BLaER1 (cell line): Measurements from ENCODE around the gene S100A8.
A peak's percentile ranks its signal among the peaks of the same experiment; 100 is the strongest.
"Not testable (repeated sequence)": the region's sequence is repeated elsewhere in the genome, so short reads cannot be mapped to it uniquely, and the experiment has no call there.

Source experiments
- H3K27ac ChIP-seq: shearing (Covaris generic); formaldehyde crosslinking; 2 replicates; pipeline ENCODE4 v1.8.1; 2022
- H3K27me3 ChIP-seq: shearing (Covaris generic); formaldehyde crosslinking; 2 replicates; pipeline ENCODE4 v1.8.1; 2022
- H3K36me3 ChIP-seq: shearing (Covaris generic); formaldehyde crosslinking; 2 replicates; pipeline ENCODE4 v1.8.1; 2022
- H3K4me1 ChIP-seq: shearing (Covaris generic); formaldehyde crosslinking; 2 replicates; pipeline ENCODE4 v1.8.1; 2022
- H3K4me2 ChIP-seq: shearing (Covaris generic); formaldehyde crosslinking; 2 replicates; pipeline ENCODE4 v1.8.1; 2022
- H3K4me3 ChIP-seq: shearing (Covaris generic); formaldehyde crosslinking; 2 replicates; pipeline ENCODE4 v1.8.1; 2022
- H3K9ac ChIP-seq: shearing (Covaris generic); formaldehyde crosslinking; 2 replicates; pipeline ENCODE4 v1.8.1; 2022
- H3K9me3 ChIP-seq: shearing (Covaris generic); formaldehyde crosslinking; 2 replicates; pipeline ENCODE4 v1.8.1; 2022
- H4K20me1 ChIP-seq: shearing (Covaris generic); formaldehyde crosslinking; 2 replicates; pipeline ENCODE4 v1.8.1; 2022
- Cebpa-rat ChIP-seq: shearing (Covaris generic); IDR thresholded peaks from 2 replicates; pipeline ENCODE4 v1.8.1; 2022

Gene S100A8

DNA sequence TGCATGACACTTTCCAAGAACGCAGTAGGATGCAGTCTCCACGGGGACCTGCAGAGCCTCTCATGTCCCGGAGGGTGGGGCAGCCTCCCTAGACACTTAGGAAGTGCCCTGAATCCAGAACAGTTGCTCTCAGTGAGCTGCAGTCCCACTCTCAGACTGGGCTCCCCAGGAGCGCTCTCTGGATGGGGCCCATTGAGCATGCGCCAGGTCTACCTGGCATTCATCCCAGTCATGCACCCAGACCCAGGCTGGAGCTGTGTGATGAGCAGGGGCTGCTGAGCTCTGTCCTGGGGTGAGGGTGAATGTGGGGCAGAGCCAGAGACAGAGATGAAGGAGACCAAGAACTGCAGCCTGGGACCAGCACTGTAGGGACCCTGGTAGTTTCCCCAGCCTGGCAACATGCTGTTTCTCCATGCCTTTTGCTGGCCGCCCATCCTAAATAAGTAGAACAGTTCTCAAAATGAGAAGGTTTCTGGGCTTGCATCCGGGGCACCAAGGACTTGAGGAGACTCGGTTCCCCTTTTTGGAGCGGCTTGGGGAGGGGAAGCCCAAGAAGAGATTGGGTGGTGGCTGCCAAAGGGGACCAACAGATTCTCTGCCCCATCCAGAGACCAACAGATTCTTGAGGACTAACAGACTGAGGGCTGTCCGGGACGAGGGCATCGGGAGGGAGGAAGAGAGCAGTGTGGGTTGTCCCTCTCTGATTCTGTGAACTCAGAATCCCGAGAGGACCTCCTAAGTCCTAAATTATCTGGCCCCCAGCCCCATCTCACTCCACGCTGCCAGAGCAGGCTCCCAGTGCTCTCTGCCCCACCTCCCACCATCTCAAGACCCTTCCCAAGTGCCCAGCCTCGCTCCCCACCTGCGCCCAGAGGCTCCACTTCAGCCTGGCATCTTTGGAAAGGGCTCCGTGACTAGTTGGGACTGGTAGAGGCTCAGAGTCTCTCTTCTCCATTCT is 41.2 kb downstream of the S100A8 start:
- peak overlapping the region; percentile 19; the same call in 1 of the 2 replicates for H3K4me2 ChIP-seq
- no peaks in the 10 kb centered on the region for H3K36me3 ChIP-seq
- TF ChIP-seq Cebpa-rat: no peak
- H3K4me1 ChIP-seq: peaks cover 53% of the 10 kb centered on the region
- no peak overlapping the region; the same call in 1 of the 2 replicates for H3K9ac ChIP-seq
- no peaks in the 10 kb centered on the region for H3K9me3 ChIP-seq
- H3K27me3 ChIP-seq: 0 out of 2 replicates have a peak, but pooled peaks cover 3% of the 10 kb centered on the region
- peaks cover 9% of the 10 kb centered on the region for H4K20me1 ChIP-seq
- no peak overlapping the region for H3K4me3 ChIP-seq
- no peak overlapping the region for H3K27ac ChIP-seq

GRCh38 chr1:153348511-153349362 is 42.1 kb downstream of the S100A8 start, which contains the start of gene PGLYRP4:
Gene PGLYRP4 (minus strand): TSS chr1:153348841. CDS start chr1:153347932, 909 bp downstream.
- Histone ChIP-seq H3K9me3 (no peaks in the 10 kb centered on the region), H4K20me1 (peaks cover 9% of the 10 kb centered on the region), H3K4me3 (no peak within 1 kb of the TSS), H3K9ac (no peak within 1 kb of the TSS; the same call in 1 of the 2 replicates), H3K27ac (no peak within 1 kb of the TSS), H3K4me2 (peak within 1 kb of the TSS; percentile 19; the same call in 1 of the 2 replicates), H3K27me3 (0 out of 2 replicates have a peak, but pooled peaks cover 3% of the 10 kb centered on the region), H3K4me1 (peaks cover 62% of the 10 kb centered on the region), H3K36me3 (no peaks in the 10 kb centered on the region)
- no peak for TF ChIP-seq Cebpa-rat

GRCh38 chr1:153347856-153348255 is 43.0 kb downstream of the S100A8 start:
- no peaks in the 10 kb centered on the region for H3K9me3 ChIP-seq
- H4K20me1 ChIP-seq: peaks cover 9% of the 10 kb centered on the region
- 0 out of 2 replicates have a peak, but pooled peaks cover 3% of the 10 kb centered on the region for H3K27me3 ChIP-seq
- no peak overlapping the region for H3K9ac ChIP-seq
- H3K36me3 ChIP-seq: no peaks in the 10 kb centered on the region
- H3K4me3 ChIP-seq: no peak overlapping the region
- TF ChIP-seq Cebpa-rat: no peak
- H3K4me2 ChIP-seq: no peak overlapping the region
- peaks cover 65% of the 10 kb centered on the region for H3K4me1 ChIP-seq
- H3K27ac ChIP-seq: no peak overlapping the region

- H3K9me3 ChIP-seq, H3K36me3 ChIP-seq, H4K20me1 ChIP-seq, H3K27ac ChIP-seq, H3K27me3 ChIP-seq, H3K4me3 ChIP-seq, H3K4me2 ChIP-seq, H3K9ac ChIP-seq: not testable (repeated sequence)
- H3K4me1 ChIP-seq: peaks cover 70% of the 10 kb centered on the region
Measured at GRCh38 chr1:153347049-153347448, 43.8 kb downstream of the S100A8 start.

GRCh38 chr1:153346077-153346723 is 44.7 kb downstream of the S100A8 start:
- no peak overlapping the region for H3K27ac ChIP-seq
- H3K4me1 ChIP-seq: peaks cover 78% of the 10 kb centered on the region

DNA sequence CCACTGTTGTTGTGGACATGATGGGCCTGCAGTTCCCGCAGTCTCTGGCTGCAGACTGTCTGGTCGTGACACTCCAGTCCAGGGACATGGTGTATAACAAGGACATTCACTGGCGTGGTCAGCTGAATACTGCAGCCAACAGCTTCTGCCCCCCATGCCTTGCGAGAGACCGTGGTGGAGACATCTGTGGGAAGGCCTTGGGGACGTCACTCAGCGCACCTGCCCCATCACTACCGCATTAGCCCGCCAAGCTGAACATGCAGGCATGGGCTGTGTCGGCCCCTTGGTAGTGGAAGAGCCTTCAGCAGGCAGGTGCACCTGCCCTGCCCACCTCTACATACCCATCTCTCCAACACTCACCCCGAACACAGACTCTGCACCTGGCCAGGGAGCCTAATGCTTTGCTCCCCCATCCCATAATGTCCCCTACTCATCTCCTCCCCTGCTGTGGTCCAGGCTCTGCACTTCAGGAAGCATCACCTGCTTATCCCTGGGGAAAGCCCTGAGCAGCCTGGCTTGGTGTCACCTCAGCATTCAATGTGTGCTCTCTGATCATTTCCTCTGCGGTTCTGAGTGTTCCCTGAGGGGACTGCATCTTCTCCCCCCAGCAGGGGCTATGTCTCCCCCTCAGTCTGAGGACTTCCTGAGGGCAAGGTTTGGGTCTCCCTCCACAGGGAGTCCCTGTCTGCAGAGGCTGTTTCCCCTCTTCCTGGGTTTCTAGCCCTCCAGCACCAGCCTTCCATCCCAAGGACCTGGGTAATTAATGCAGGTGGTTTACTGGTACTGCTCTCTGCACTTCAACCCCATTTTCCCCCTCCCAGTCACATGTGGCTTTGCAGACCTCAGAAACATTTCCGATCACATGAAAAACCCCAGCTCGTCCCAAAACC is 45.4 kb downstream of the S100A8 start:
- no peak for TF ChIP-seq Cebpa-rat
- H3K9me3 ChIP-seq: no peaks in the 10 kb centered on the region
- H4K20me1 ChIP-seq: peaks cover 9% of the 10 kb centered on the region
- peak overlapping the region; percentile 20; the same call in 1 of the 2 replicates for H3K4me3 ChIP-seq
- H3K4me1 ChIP-seq: peaks cover 75% of the 10 kb centered on the region
- H3K4me2 ChIP-seq: peak overlapping the region; percentile 89
- H3K36me3 ChIP-seq: no peaks in the 10 kb centered on the region
- H3K27me3 ChIP-seq: 0 out of 2 replicates have a peak, but pooled peaks cover 6% of the 10 kb centered on the region
- H3K27ac ChIP-seq: no peak overlapping the region
- H3K9ac ChIP-seq: no peak overlapping the region

More at GRCh38 chr1:153346077-153346723, 44.7 kb downstream of the S100A8 start:
- Histone ChIP-seq H4K20me1 (peaks cover 9% of the 10 kb centered on the region), H3K4me2 (peak overlapping the region; percentile 89), H3K9me3 (no peaks in the 10 kb centered on the region), H3K27me3 (0 out of 2 replicates have a peak, but pooled peaks cover 6% of the 10 kb centered on the region), H3K9ac (no peak overlapping the region), H3K36me3 (no peaks in the 10 kb centered on the region), H3K4me3 (no peak overlapping the region)
- TF ChIP-seq Cebpa-rat: no peak

DNA sequence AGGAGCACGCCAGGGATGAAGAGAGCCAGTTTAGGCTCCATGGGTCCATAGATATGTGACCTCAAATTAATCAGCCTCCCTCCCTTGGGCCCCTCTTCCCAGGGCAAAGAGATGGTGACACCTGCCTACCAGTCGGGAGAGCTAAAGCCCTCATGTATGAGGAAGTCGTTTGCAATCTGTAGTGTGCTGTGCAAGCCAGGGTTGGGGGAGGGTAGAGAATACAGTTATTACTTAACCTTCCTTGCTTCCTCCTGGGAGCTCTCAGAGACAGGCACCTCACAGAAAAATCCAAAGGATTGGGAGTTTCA is 46.2 kb downstream of the S100A8 start:
- Histone ChIP-seq H3K4me1 (peaks cover 76% of the 10 kb centered on the region), H3K4me3 (0 out of 2 replicates have a peak overlapping the region, but pooled peaks have one; percentile 20), H4K20me1 (peaks cover 9% of the 10 kb centered on the region), H3K9me3 (no peaks in the 10 kb centered on the region), H3K27ac (no peak overlapping the region), H3K36me3 (no peaks in the 10 kb centered on the region), H3K27me3 (0 out of 2 replicates have a peak, but pooled peaks cover 6% of the 10 kb centered on the region), H3K9ac (no peak overlapping the region), H3K4me2 (peak overlapping the region; percentile 89)
- TF ChIP-seq Cebpa-rat: no peak

DNA sequence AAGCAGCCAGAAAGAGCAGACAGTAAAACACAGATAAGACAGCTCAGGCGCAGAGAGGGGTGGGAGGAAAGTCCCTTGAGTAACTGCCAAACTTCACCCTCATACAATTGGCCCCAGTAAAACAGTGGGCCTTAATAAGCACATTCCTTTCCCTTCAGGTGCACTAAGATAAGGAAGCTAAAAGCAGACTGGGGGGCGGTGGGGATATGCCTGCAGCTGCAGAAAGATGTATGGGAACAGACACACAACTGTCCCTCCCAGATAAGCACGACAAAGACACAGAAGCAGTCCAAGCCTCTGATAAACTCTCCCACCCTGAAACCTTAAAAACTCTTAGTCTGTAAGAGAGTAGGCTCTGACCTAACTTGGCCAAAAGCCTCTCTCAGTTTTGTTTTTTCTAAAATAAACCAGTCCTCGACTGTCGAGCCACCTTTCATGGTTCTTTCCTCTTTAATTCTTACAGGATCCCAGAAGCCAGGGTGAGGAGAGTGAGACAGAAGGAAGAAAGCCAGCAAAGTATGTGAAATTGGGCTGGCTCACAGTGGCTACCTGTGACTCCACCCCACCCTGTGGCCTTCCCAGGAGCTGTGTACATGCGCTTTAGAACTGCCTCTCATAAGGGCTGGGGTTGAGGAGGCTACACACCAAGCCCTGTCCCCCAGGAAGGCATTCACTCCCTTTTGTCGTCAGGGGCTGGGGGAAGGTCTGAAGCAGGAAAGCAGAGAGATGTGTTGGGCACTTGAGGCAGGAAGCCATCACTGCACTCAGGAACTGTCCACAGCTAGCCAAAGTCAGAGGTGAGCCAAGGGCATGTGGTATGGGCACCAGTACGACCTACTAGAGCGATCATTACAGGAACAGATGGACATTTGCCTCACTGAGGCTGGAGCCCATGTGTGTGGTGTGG is 46.8 kb downstream of the S100A8 start:
- Histone ChIP-seq H3K9me3 (no peaks in the 10 kb centered on the region), H3K27me3 (0 out of 2 replicates have a peak, but pooled peaks cover 6% of the 10 kb centered on the region), H3K4me1 (peaks cover 76% of the 10 kb centered on the region), H3K4me2 (peak overlapping the region; percentile 89), H3K4me3 (no peak overlapping the region), H3K27ac (no peak overlapping the region), H4K20me1 (peaks cover 9% of the 10 kb centered on the region), H3K9ac (peak overlapping the region; percentile 40; the same call in 1 of the 2 replicates), H3K36me3 (no peaks in the 10 kb centered on the region)
- TF ChIP-seq Cebpa-rat: no peak
